HUES64 (cell line): ENCODE data around the gene C11orf65. TPM values are rescaled to one million over a fixed set of nuclear protein-coding genes. Genes with fewer than 3 reads are reported as not detected.
A peak's percentile ranks its signal among the peaks of the same experiment; 100 is the strongest.

Experiments
- H3K27ac ChIP-seq: 2 replicates; pipeline ENCODE4 v1.7.0; 2013; ENCODE audit warnings: low read depth, low read length, inconsistent platforms
- H3K27me3 ChIP-seq: 2 replicates; pipeline ENCODE4 v1.6.1; 2013; ENCODE audit warnings: mild to moderate bottlenecking, low read length; ENCODE audit not compliant: insufficient read depth
- H3K36me3 ChIP-seq: 2 replicates; pipeline ENCODE4 v1.6.1; 2013; ENCODE audit warnings: mild to moderate bottlenecking, low read length; ENCODE audit not compliant: insufficient read depth
- H3K4me1 ChIP-seq: 2 replicates; pipeline ENCODE4 v1.6.1; 2013; ENCODE audit warnings: mild to moderate bottlenecking, low read length, moderate library complexity; ENCODE audit not compliant: insufficient read depth
- H3K4me3 ChIP-seq: 2 replicates; pipeline ENCODE4 v1.5.1; 2013; ENCODE audit warnings: mild to moderate bottlenecking, low read length, moderate library complexity
- H3K9ac ChIP-seq: 2 replicates; pipeline ENCODE4 v1.6.1; 2013; ENCODE audit warnings: mild to moderate bottlenecking, low read depth, low read length
- H3K9me3 ChIP-seq: 2 replicates; pipeline ENCODE4 v1.6.1; 2013; ENCODE audit warnings: low read depth, low read length; ENCODE audit not compliant: insufficient read depth
- WGBS: fragments of 150-250, 120-280 bp; methylation state at CpG from one replicate; pipeline ENCODE4 v1.1.7; 2013; ENCODE audit warnings: missing lambda C conversion rate; 5-methylcytosine and 5-hydroxymethylcytosine counted together
- polyA plus RNA-seq, 2 experiments: library from polyadenylated mRNA; stranded (reverse); fragments of 50-300 nt; gene quantifications; one replicate each; pipeline ENCODE4 v1.2.3, GENCODE V29; 2013

C11orf65 gene
- polyA plus RNA-seq (2013, experiment 1 of 2), result 0.35 TPM
- 0.89 TPM for polyA plus RNA-seq (2013, experiment 2 of 2)

DNA sequence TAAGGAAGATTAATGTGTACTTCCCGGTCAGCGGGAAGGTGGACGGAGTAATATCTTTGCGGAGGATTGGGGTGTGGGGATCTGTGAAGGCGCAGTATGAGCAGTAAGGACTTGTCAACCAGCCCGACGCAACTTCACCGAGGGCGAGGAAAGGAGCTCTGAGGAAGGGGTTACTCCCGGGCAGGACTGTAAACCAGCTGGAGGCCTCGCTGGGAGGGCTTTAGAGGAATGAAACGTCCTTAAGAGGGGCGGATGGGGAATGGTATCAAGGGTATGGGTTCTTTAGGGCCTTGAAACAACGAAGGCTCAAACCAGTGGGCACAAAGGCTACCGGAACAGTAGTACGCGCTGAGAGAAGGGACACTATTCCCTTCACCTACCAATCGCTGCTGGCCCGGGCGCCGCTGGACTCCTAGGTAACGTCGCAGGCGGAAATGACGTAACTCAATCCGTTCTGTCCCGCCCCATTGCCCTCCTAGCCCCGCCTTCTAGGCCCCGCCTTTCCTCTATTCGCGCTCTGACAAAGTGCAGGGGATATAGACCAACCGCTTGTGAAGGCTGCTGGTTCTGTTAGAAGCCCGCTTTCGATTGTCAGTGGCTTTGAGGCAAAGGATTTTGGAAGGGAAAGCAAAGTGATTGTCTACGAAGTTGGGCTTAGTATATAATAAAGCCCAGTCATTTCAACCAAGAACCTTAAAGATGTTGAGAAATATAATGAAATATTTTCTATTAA lies at the start of gene C11orf65:
TSS of gene C11orf65 (minus strand) at position 439 of the 733 bp plus-strand sequence. CDS start 5,970 bp downstream, outside the sequence.
- Histone ChIP-seq H3K27ac (peak within 1 kb of the TSS; percentile 91), H3K36me3 (no peaks in the 10 kb centered on the region), H3K4me3 (peak within 1 kb of the TSS; percentile 83), H3K27me3 (no peaks in the 10 kb centered on the region), H3K4me1 (no peaks in the 10 kb centered on the region), H3K9ac (peak within 1 kb of the TSS; percentile 93), H3K9me3 (no peaks in the 10 kb centered on the region)
- 3% methylated on average over 35 of the region's 35 CpGs for WGBS

- Histone ChIP-seq H3K4me3 (no peak overlapping the region), H3K4me1 (no peaks in the 10 kb centered on the region), H3K36me3 (peaks cover 13% of the 10 kb centered on the region), H3K9ac (no peak overlapping the region), H3K9me3 (0 out of 2 replicates have a peak, but pooled peaks cover 4% of the 10 kb centered on the region), H3K27ac (no peak overlapping the region), H3K27me3 (no peaks in the 10 kb centered on the region)
- 95% methylated on average over 4 of the region's 4 CpGs for WGBS
These were observed 48.8 kb upstream of the C11orf65 start for GRCh38 chr11:108516125-108516524.

- Histone ChIP-seq H3K4me3 (no peak overlapping the region), H3K27ac (no peak overlapping the region), H3K4me1 (no peaks in the 10 kb centered on the region), H3K9me3 (peaks cover 13% of the 10 kb centered on the region; the same call in 1 of the 2 replicates), H3K9ac (no peak overlapping the region), H3K36me3 (peaks cover 13% of the 10 kb centered on the region), H3K27me3 (no peaks in the 10 kb centered on the region)
- 85% methylated on average over 2 of the region's 2 CpGs for WGBS
These were observed 45.4 kb upstream of the C11orf65 start for GRCh38 chr11:108512708-108513107.

DNA sequence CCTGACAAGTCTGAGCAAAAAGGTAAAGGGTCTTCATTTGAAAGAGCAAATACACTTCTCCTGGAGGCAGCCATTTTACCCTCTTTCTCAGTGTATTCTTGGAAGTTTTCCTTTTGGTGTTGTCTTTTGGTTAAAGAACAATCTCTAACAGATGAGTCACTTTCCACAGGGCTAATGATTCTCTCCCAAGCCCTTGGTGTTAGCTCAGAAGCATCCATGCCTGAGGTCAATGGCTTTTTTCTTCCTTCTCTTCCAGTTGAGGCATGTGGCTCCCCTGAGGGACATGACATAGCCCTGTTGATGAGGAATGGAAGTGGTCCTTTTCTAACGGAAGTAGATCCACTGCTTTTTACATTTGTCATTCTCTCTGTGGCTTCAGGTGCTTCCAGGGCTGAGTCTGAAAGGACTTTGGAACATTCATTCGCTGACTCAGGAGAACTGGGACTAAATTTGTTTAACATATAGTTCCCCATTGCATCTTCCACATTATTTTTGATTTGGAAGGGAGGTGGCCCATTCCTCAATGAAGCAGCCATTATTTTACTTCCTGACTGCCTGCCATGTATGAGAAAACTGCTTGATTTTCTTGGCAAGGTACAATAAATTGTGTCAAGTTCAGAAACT lies 44.6 kb upstream of the C11orf65 start:
- no peak overlapping the region for H3K27ac ChIP-seq
- peaks cover 13% of the 10 kb centered on the region for H3K36me3 ChIP-seq
- 86% methylated on average over 2 of the region's 2 CpGs for WGBS
- H3K9ac ChIP-seq, result no peak overlapping the region
- H3K4me3 ChIP-seq, result no peak overlapping the region
- no peaks in the 10 kb centered on the region for H3K27me3 ChIP-seq
- H3K9me3 ChIP-seq, result peaks cover 13% of the 10 kb centered on the region; the same call in 1 of the 2 replicates
- H3K4me1 ChIP-seq, result no peaks in the 10 kb centered on the region

- no peaks in the 10 kb centered on the region for H3K27me3 ChIP-seq
- peaks cover 11% of the 10 kb centered on the region for H3K36me3 ChIP-seq
- no peak overlapping the region for H3K9ac ChIP-seq
- 86% methylated on average over 3 of the region's 3 CpGs for WGBS
- peaks cover 13% of the 10 kb centered on the region; the same call in 1 of the 2 replicates for H3K9me3 ChIP-seq
- H3K4me1 ChIP-seq, result no peaks in the 10 kb centered on the region
- no peak overlapping the region for H3K4me3 ChIP-seq
- H3K27ac ChIP-seq, result no peak overlapping the region
These were observed 41.6 kb upstream of the C11orf65 start for GRCh38 chr11:108508653-108509593.

GRCh38 chr11:108501396-108501795 lies 34.1 kb upstream of the C11orf65 start:
- H3K36me3 ChIP-seq, result no peaks in the 10 kb centered on the region
- whole genome bisulfite sequencing, result 97% methylated on average over 3 of the region's 5 CpGs
- peaks cover 8% of the 10 kb centered on the region for H3K27me3 ChIP-seq
- no peak overlapping the region for H3K4me3 ChIP-seq
- H3K9ac ChIP-seq, result no peak overlapping the region
- H3K4me1 ChIP-seq, result peaks cover 9% of the 10 kb centered on the region; the same call in 1 of the 2 replicates
- no peaks in the 10 kb centered on the region for H3K9me3 ChIP-seq
- H3K27ac ChIP-seq, result no peak overlapping the region

GRCh38 chr11:108500721-108501120 lies 33.4 kb upstream of the C11orf65 start:
- H3K27ac ChIP-seq, result no peak overlapping the region
- no peaks in the 10 kb centered on the region for H3K9me3 ChIP-seq
- H3K4me1 ChIP-seq, result peaks cover 10% of the 10 kb centered on the region; the same call in 1 of the 2 replicates
- H3K9ac ChIP-seq, result no peak overlapping the region
- H3K36me3 ChIP-seq, result no peaks in the 10 kb centered on the region
- H3K4me3 ChIP-seq, result no peak overlapping the region
- 89% methylated on average over 2 of the region's 2 CpGs for WGBS
- peaks cover 8% of the 10 kb centered on the region for H3K27me3 ChIP-seq

DNA sequence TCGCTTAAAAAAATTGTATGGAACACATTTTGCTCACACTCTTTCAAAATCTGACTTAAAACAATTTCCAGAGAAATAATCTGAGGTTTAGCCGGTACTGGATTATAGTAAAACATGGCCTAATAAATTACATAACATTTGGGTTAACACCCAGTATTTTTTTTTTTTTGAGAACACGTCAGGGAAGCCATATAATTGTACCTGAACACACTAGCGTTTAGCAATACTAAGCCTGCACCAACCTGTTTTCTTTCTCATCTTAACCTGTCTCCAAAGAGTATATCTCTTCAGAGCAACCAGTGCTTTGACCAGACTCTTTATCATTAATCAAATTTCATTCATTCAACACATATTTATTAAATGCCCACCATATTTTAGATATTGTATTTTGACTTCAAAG lies 32.8 kb upstream of the C11orf65 start:
- H3K4me1 ChIP-seq, result peaks cover 10% of the 10 kb centered on the region; the same call in 1 of the 2 replicates
- H3K9ac ChIP-seq, result no peak overlapping the region
- 94% methylated on average over 4 of the region's 4 CpGs for WGBS

GRCh38 chr11:108498816-108499408 lies 31.6 kb upstream of the C11orf65 start:
- Histone ChIP-seq H3K36me3 (no peaks in the 10 kb centered on the region), H3K9me3 (no peaks in the 10 kb centered on the region), H3K9ac (peak overlapping the region; percentile 79), H3K27me3 (peaks cover 8% of the 10 kb centered on the region), H3K4me3 (peak overlapping the region; percentile 62), H3K27ac (no peak overlapping the region), H3K4me1 (peaks cover 10% of the 10 kb centered on the region; the same call in 1 of the 2 replicates)
- WGBS, result 90% methylated on average over 27 of the region's 29 CpGs

More for the DNA sequence above, 32.8 kb upstream of the C11orf65 start:
- no peak overlapping the region for H3K4me3 ChIP-seq
- no peaks in the 10 kb centered on the region for H3K36me3 ChIP-seq
- H3K9me3 ChIP-seq, result no peaks in the 10 kb centered on the region
- H3K27ac ChIP-seq, result no peak overlapping the region
- H3K27me3 ChIP-seq, result peaks cover 8% of the 10 kb centered on the region

- WGBS, result 2% methylated on average over 84 of the region's 84 CpGs
- no peaks in the 10 kb centered on the region for H3K9me3 ChIP-seq
- peaks cover 8% of the 10 kb centered on the region for H3K27me3 ChIP-seq
- peaks cover 10% of the 10 kb centered on the region; the same call in 1 of the 2 replicates for H3K4me1 ChIP-seq
- peak within 1 kb of the TSS; percentile 78 for H3K27ac ChIP-seq
- H3K36me3 ChIP-seq, result no peaks in the 10 kb centered on the region
- peak within 1 kb of the TSS; percentile 79 for H3K9ac ChIP-seq
- H3K4me3 ChIP-seq, result peak within 1 kb of the TSS; percentile 62
These were observed 30.9 kb upstream of the C11orf65 start, which contains the start of gene POGLUT3 for GRCh38 chr11:108498046-108498815. POGLUT3 (minus strand) TSS chr11:108498384; CDS start chr11:108498366, 18 bp downstream.
